Skeletal muscle tissue (tissue), 4 donors: ENCODE measurements around the gene ANO2. TPM values are rescaled to one million over a fixed set of nuclear protein-coding genes. Genes with fewer than 3 reads are reported as not detected.
"Not testable (repeated sequence)": the region's sequence is repeated elsewhere in the genome, so short reads cannot be mapped to it uniquely, and the experiment has no call there.

ENCODE experiments used
- H3K27ac ChIP-seq: one replicate; pipeline ENCODE4 v1.7.0; 2013; ENCODE audit warnings: mild to moderate bottlenecking, low read depth, low read length, inconsistent platforms
- H3K27me3 ChIP-seq, 3 donors: one replicate each; pipeline ENCODE4 v1.7.0; 2013; ENCODE audit warnings: low read length in 3 of 3; ENCODE audit not compliant: control insufficient read depth in 3 of 3, insufficient read depth in 3 of 3
- H3K36me3 ChIP-seq, 3 donors: one replicate each; pipeline ENCODE4 v1.7.0; 2013; ENCODE audit warnings: low read length in 3 of 3; ENCODE audit not compliant: control insufficient read depth in 3 of 3, insufficient read depth in 3 of 3
- H3K4me1 ChIP-seq, 3 donors: one replicate each; pipeline ENCODE4 v1.7.0; 2013; ENCODE audit warnings: low read length in 3 of 3, mild to moderate bottlenecking in 3 of 3; ENCODE audit not compliant: control insufficient read depth in 3 of 3, insufficient read depth in 3 of 3
- H3K4me3 ChIP-seq, 3 donors: one replicate each; pipeline ENCODE4 v1.7.0; 2013; ENCODE audit warnings: low read length in 3 of 3
- H3K9ac ChIP-seq, 3 donors: one replicate each; pipeline ENCODE4 v1.7.0; 2013; ENCODE audit warnings: low read length in 3 of 3, mild to moderate bottlenecking in 3 of 3, moderate library complexity in 2 of 3, low read depth in 1 of 3
- H3K9me3 ChIP-seq, 3 donors: one replicate each; pipeline ENCODE4 v1.7.0; 2013; ENCODE audit warnings: low read length in 3 of 3; ENCODE audit not compliant: control insufficient read depth in 3 of 3
- total RNA-seq: library from RNA; depleted of rRNA; stranded (reverse); fragments of >200 nt; gene quantifications from one replicate; pipeline ENCODE4 v1.2.3, GENCODE V29; 2014
- donor health status: Osteomylitis.

The ANO2 gene
- total RNA-seq, 1 donor from 2014 or later, result 4.7 TPM

DNA sequence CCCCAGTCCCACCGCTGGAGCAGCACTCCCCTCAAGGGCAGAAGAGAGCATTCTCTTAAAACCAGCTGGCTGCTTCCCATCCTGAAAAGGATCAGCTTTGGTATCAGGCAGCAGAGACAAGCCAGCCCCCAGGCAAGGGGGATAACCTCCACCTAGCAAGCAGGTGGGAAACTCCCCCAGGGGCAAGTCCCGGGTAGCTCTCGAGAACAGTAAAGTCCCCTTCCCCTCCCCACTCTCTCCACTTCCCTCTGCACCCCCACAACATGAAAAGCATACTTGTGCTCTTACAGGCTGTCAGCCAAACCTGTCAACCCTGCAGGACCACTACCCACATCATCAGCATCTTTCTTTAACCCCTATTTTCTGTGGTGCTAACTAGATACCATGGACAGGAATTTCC, 259.1 kb downstream of the ANO2 start:
- Histone ChIP-seq H3K4me3 (no peak overlapping the region), H3K36me3 (no peaks in the 10 kb centered on the region), H3K4me1 (no peaks in the 10 kb centered on the region), H3K27ac (no peak overlapping the region), H3K27me3 (no peaks in the 10 kb centered on the region), H3K9me3 (no peaks in the 10 kb centered on the region), H3K9ac (no peak overlapping the region)

DNA sequence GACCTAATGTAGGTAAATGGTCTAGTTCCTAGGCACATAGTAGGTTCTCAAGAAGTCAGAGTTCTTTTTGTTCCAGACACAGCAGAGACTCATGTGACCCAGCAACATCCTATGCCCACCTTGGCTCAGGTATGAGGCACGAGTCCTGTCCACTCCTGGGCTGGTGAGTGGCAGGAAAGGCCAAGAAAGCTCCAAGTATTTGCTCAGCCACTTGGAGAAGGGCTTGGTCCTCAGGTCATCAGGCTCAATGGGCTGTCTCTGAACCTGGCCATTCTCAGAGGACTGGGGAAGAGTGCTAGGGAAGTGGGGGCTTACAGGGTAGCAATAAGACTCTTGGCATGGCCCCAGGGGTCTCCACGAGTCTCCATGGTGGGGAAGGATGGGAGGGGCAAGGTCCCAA, 260.1 kb downstream of the ANO2 start:
- H3K4me3 ChIP-seq, result no peak overlapping the region
- H3K9ac ChIP-seq, result no peak overlapping the region
- H3K36me3 ChIP-seq, result no peaks in the 10 kb centered on the region
- no peaks in the 10 kb centered on the region for H3K27me3 ChIP-seq
- H3K4me1 ChIP-seq, result no peaks in the 10 kb centered on the region
- H3K27ac ChIP-seq, result no peak overlapping the region
- H3K9me3 ChIP-seq, result no peaks in the 10 kb centered on the region

- Histone ChIP-seq H3K9me3 (no peaks in the 10 kb centered on the region), H3K27me3 (no peaks in the 10 kb centered on the region), H3K27ac (no peak overlapping the region), H3K4me1 (no peaks in the 10 kb centered on the region), H3K36me3 (no peaks in the 10 kb centered on the region), H3K4me3 (no peak overlapping the region), H3K9ac (no peak overlapping the region)
These were observed 262.5 kb downstream of the ANO2 start for GRCh38 chr12:5682581-5682980.

GRCh38 chr12:5678176-5678575, 266.9 kb downstream of the ANO2 start:
- no peak overlapping the region for H3K9ac ChIP-seq

GRCh38 chr12:5669624-5670023, 275.4 kb downstream of the ANO2 start:
- not testable (repeated sequence) for H3K27me3 ChIP-seq, H3K4me3 ChIP-seq, H3K36me3 ChIP-seq, H3K9ac ChIP-seq, H3K27ac ChIP-seq, H3K9me3 ChIP-seq, H3K4me1 ChIP-seq

More at GRCh38 chr12:5678176-5678575, 266.9 kb downstream of the ANO2 start:
- Histone ChIP-seq H3K9me3 (no peaks in the 10 kb centered on the region), H3K27ac (no peak overlapping the region), H3K27me3 (peaks cover 0 to 1% (median 0%) of the 10 kb centered on the region in 3 donors), H3K4me1 (no peaks in the 10 kb centered on the region), H3K36me3 (no peaks in the 10 kb centered on the region), H3K4me3 (no peak overlapping the region)

DNA sequence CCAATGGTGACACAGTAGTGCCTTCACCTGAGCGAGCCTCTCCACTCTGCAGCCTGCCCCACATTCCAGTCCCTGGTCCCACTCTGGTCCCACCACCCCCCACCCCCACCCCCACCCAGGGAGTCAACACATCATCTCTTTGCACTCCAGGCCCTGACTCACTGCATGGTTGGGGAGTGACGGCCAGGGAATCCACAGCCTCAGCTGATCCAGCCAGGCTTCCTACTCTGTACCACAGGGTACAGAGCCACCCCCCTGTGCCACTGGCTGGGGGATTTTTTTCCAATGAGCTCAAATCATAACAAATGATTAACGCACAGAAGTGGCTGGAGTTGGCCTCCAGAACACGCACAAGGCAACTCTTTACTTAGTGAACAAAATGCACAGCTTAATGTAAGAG, 279.4 kb downstream of the ANO2 start:
- Histone ChIP-seq H3K36me3 (no peaks in the 10 kb centered on the region), H3K4me1 (no peaks in the 10 kb centered on the region), H3K9ac (no peak overlapping the region)

DNA sequence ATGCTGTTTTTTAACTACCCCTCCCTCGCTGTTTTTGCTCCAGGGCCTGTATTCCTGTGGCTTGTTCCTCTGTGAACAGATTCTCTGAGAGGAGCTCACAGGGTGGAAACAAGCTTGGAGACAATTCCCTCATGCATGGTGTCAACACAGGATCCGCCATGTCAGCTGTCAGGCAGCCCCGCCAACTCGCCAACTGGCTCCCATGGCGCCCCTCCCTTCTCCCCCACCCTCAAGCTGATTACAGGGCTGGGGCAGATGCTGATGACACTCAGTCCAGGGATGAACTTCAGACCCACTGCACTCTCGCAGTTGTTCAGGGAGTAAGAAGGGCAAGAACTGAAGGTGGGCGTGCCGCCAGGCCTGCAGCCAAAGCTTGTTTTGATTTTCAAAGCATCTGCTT, 283.2 kb downstream of the ANO2 start:
- Histone ChIP-seq H3K4me3 (no peak overlapping the region), H3K27me3 (peaks cover 0 to 2% (median 0%) of the 10 kb centered on the region in 3 donors), H3K27ac (no peak overlapping the region), H3K4me1 (no peaks in the 10 kb centered on the region), H3K36me3 (no peaks in the 10 kb centered on the region), H3K9ac (no peak overlapping the region), H3K9me3 (no peaks in the 10 kb centered on the region)

More for the DNA sequence above, 279.4 kb downstream of the ANO2 start:
- Histone ChIP-seq H3K27ac (no peak overlapping the region), H3K9me3 (no peaks in the 10 kb centered on the region), H3K4me3 (no peak overlapping the region), H3K27me3 (peaks cover 0 to 2% (median 0%) of the 10 kb centered on the region in 3 donors)

GRCh38 chr12:5660238-5660637, 284.8 kb downstream of the ANO2 start:
- Histone ChIP-seq H3K9me3 (no peaks in the 10 kb centered on the region), H3K9ac (no peak overlapping the region), H3K4me3 (no peak overlapping the region), H3K27ac (no peak overlapping the region), H3K36me3 (no peaks in the 10 kb centered on the region), H3K27me3 (peaks cover 0 to 2% (median 0%) of the 10 kb centered on the region in 3 donors), H3K4me1 (no peaks in the 10 kb centered on the region)

DNA sequence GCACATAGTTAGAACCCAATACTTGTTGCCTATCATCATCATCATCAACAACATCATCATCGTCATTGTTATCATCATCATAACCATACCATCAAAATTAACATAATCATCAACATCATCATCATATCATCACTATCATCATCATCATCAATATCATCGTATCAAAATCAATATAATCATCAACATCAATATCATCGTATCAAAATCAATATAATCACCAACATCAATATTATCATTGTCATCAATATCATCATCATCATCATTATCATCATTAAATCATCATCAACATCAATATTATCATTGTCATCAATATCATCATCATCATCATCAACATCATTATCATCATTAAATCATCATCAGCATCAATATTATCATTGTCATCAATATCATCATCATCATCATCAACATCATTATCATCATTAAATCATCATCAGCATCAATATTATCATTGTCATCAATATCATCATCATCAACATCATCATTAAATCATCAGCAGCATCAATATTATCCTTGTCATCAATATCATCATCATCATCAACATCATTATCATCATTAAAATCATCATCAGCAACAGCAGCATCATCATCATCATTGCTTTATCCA, 286.6 kb downstream of the ANO2 start:
- H3K27ac ChIP-seq, H3K9me3 ChIP-seq: not testable (repeated sequence)

GRCh38 chr12:5656836-5657235, 288.2 kb downstream of the ANO2 start:
- no peak overlapping the region for H3K4me3 ChIP-seq
- H3K36me3 ChIP-seq, result no peaks in the 10 kb centered on the region
- no peaks in the 10 kb centered on the region for H3K9me3 ChIP-seq
- no peak overlapping the region for H3K9ac ChIP-seq
- H3K27me3 ChIP-seq, result peaks cover 0 to 2% (median 0%) of the 10 kb centered on the region in 3 donors
- H3K27ac ChIP-seq, result no peak overlapping the region
- no peaks in the 10 kb centered on the region for H3K4me1 ChIP-seq

More for the DNA sequence above, 286.6 kb downstream of the ANO2 start:
- not testable (repeated sequence) for H3K4me3 ChIP-seq, H3K9ac ChIP-seq, H3K36me3 ChIP-seq, H3K4me1 ChIP-seq, H3K27me3 ChIP-seq
